Hypothalamus (tissue), 51 donors: ENCODE measurements around the gene PPP1R36.
"Not testable (repeated sequence)": the region's sequence is repeated elsewhere in the genome, so short reads cannot be mapped to it uniquely, and the experiment has no call there.

Experiments
- DNase-seq, 51 donors: peaks; one replicate each; lab custom pipeline; 2025; lab: John Stamatoyannopoulos, UW

PPP1R36 gene

GRCh38 chr14:64563696-64564095 is 13.9 kb downstream of the PPP1R36 start:
- DNase-seq, result peak in 3 of 51 donors; percentile 50 to 65 (median 54)

GRCh38 chr14:64566651-64567122 is 16.9 kb downstream of the PPP1R36 start:
- peak in 16 of 51 donors; percentile 9 to 34 (median 20) for DNase-seq

GRCh38 chr14:64569138-64569631 is 19.4 kb downstream of the PPP1R36 start:
- peak in 35 of 51 donors; percentile 7 to 80 (median 46) for DNase-seq

- DNase-seq, result not testable (repeated sequence)
Observed at GRCh38 chr14:64569646-64570045, 19.9 kb downstream of the PPP1R36 start.

- DNase-seq, result peak in 25 of 51 donors; percentile 3 to 91 (median 26)
Observed at GRCh38 chr14:64572386-64573104, 22.8 kb downstream of the PPP1R36 start.

DNA sequence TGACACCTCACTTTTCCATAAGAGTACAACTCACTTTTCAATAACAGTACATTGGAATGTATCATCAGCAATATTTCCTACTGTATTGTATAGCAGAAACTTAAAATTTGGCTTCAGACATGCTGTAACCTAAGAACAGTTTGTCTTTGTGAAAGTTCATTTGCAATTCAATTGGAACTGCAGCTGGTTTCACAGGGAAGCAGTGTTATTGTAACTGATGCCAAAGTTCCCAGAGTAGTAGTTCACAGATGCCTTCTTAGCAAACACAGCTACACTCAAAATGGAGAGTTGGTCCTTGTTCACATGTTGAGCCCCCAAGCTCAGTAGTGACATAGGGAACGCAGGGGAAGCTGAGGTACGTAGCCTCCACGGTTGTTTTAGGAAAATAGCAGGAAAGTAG is 23.3 kb downstream of the PPP1R36 start:
- DNase-seq, result peak in 21 of 51 donors; percentile 5 to 91 (median 23)

- DNase-seq, result no peak
Observed at GRCh38 chr14:64574371-64575107, 24.8 kb downstream of the PPP1R36 start.

DNA sequence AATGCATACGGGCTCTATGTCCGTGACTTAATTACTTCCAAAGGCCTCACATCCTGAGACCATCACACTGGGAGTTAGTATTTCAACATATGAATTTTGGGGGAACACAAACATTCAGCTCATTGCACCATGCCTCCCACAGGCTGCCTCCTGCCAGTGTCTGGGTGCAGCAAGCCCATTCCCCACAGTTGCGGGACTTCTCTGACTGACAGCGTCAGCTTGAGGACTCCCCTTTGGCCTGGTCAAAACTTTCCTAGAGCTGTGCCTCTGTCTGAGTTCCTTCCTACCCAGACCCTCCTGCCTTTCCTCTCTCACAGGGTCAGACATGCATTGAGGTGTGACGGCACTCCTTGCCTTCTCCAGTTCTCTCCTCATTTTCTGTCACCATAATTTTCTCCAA is 27.4 kb downstream of the PPP1R36 start:
- no peak for DNase-seq

- DNase-seq, result no peak
Observed at GRCh38 chr14:64580467-64580866, 30.7 kb downstream of the PPP1R36 start.

- DNase-seq, result no peak
Observed at GRCh38 chr14:64581363-64581762, 31.6 kb downstream of the PPP1R36 start.

GRCh38 chr14:64581817-64582216 is 32.1 kb downstream of the PPP1R36 start:
- DNase-seq, result no peak

DNA sequence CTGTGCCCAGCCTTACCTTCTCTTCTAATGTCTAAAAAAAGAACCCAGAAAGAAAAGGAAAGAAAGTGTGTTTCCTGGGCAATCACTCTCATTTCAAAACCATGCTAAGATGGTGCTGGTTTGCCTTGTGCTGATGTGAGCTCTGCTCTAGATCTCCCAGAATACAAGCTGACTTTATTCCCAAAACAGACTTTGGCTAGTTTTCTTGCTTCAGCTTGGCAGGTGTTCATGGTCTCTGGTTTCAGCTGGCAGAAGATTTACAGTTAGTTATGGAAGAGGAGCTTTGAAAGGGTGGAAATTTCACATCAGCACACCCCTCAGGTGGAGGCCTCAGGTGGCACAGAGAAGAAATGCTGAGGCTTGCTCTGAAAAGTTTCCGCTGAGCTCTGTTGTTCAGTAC is 34.4 kb downstream of the PPP1R36 start:
- DNase-seq, result no peak

- DNase-seq, result no peak
Observed at GRCh38 chr14:64591809-64592208, 42.0 kb downstream of the PPP1R36 start.

GRCh38 chr14:64594438-64594837 is 44.7 kb downstream of the PPP1R36 start:
- no peak for DNase-seq

GRCh38 chr14:64598404-64598803 is 48.6 kb downstream of the PPP1R36 start:
- DNase-seq, result no peak

DNA sequence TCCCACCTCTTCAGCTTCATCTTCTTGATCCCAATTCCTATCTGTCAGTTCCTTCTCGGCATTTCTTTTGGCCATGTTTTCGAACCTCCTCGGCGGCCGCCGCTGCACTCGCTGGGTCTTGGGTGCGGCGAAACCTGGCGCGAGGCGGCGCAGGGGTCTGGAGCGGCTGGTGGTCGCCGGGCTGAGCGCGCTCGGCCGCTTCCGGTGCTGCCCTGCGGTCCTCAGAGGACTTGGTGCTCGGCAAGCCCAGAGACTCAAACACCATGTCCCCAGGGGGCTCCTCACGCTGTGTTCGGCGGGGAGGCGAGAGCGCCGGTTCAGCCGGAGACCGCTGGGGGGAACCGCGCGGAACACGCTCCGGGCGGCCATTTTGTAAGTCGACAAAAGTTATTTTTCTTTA is 51.8 kb downstream of the PPP1R36 start:
- no peak for DNase-seq

- DNase-seq, result no peak
Observed at GRCh38 chr14:64602826-64603225, 53.1 kb downstream of the PPP1R36 start.

- no peak for DNase-seq
Observed at GRCh38 chr14:64604001-64604400, 54.2 kb downstream of the PPP1R36 start.

DNA sequence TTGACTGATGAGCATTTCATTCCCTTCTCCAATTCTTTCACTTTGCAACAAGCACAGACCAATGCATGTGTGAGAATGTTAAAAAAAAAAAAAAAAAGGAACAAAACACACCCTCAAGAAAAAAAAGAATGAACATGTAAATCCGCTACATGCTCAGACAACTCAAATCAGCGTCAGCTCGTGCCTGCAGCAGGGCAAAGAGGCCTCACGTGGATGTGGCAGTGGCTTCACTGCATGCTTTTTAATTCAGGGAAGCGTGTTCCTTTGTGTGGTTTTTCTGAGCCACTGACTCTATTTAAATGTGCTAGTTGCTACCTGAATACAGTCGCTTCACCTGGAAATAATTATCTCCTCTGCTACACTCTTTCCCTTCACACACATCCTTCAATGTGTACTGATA is 55.1 kb downstream of the PPP1R36 start:
- no peak for DNase-seq

GRCh38 chr14:64605926-64606685 is 56.3 kb downstream of the PPP1R36 start:
- no peak for DNase-seq
